Activated gamma-delta T cell (primary cell): ENCODE data around the gene VSTM4.

Source experiments
- DNase-seq: peaks from one replicate; lab custom pipeline; 2025; lab: John Stamatoyannopoulos, UW

Gene VSTM4

DNA sequence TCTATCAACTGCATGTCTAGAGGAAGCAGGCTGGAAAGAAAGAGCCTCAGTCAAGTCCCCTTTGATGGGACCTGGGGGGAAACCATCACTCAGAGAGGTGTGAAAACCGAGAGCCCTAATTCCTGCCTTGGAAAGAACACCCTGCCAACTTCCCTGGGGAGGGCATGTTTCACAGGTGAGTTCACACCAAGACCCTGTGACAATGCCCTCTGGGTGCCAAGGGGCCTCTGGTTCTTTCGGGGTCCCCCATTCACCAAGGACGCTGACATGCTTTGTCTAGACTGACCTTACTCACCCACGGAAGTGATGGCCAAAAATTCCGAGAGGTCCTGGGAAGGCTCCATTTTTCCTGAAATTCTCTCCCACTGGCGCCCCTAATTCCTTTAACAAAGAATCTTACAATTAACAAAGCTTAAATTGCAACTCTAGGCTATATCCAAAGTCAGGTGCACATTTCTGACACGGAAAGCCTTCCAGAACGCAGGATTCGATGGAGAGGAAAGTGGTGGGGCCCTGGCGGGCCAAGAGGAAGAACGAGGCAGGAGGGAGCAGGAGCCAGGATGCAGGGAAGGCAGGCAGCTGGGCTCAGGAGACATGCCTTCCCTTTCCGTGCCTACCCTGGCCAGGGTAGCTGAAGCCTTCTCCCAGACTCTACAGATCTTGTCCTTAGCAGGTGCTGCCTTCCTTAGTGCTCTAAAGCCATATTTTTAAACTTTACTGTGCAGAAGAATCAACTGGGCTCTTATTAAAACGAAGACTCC is 23.7 kb downstream of the VSTM4 start:
- DNase-seq, result no peak

DNA sequence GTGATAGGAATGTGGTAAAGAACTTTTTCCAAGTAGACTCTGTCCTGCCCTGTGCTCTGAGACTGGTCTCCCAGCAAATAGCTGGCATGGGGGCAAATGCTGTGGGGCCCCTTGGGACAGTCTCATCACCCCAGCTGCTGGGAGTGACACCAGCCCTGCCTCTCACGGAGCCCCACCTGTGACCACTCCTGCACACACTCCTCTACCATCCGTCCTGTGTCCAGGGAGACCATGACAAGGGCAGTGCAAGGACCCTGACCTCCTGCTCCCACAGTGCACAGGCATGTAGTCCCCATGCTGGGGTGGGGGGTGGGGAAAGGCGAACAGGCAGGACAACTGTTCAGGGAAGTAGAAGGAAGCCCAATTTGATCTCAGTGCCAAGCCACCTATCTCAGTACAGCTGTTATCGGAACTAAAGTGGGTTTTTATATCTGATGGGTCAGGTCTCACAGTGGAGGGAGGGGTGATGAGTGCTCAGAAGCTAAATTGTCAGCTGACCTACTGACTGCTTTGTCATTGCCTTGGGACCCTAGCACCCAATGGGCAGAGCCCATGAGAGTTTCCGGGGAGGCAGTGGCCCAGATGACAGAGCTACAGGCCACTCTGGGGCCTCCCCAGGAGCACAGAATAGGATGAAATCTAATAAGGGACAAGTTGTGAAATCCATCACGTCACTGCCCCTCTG is 24.5 kb downstream of the VSTM4 start:
- DNase-seq, result no peak

DNA sequence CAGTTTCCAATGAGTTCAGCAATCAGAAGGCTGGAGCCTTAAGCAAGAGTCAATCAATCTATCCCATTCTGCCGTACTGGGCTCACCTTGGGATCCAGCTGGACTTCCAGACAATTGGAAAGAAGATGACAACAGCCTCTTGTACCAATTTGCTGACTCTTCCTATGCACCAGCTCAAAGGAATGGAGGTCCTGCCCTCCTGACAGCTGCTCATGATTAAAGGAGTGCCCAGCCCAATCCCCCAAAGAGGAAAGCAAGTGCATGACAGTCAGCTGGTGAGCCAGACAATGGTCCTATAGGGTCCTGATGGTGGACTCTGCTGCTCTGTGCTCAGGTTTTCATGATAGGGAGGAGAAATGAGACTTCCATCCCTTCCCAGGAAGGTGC is 25.1 kb downstream of the VSTM4 start:
- no peak for DNase-seq

DNA sequence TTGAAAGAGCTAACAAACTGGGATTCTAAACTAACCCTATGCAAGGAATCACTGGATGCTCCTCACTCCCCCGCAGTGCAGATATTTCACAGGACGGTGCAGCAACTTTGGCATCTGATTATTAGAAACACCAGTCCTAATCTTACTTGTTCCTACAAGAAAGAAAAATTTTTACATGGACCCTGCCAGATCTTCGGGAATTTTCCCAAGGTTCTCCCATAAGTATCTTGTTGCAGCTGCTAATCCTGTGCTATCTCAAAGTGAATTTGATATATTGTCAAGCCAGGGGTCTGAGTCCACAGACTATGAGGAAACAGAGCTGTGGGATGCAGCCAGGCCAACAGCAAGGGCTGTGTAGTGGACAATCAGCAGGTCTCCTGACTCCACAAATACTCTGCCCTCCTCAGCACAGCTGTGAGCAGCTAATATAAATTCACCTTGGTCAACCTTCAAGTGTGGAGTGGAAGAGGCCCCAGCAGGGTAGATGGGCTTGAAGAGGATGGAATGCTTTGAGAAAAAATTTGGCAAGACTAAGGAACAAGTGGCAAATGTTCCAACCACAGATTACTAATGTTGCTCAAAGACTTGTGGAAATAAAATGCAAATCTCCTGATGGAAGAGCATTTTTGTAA is 25.6 kb downstream of the VSTM4 start:
- no peak for DNase-seq

DNA sequence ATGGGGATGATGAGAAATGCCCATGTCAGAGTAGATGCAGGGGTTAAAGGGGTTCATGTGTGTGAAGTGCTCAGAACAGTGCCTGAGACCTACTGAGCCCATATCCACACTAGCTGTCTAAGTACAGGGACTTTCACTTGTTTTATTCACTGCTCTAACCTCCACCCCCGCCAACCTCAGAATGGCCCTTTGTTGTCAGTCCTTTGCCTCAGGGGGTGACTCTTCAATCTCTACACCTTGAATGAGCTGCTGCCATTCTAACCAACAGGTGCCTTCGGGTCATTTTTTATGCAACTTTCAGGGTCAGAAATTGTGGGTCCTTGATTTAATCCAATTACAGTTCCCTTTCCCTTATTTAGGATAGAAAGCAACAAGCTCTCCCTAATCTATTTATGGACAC is 26.2 kb downstream of the VSTM4 start:
- no peak for DNase-seq

DNA sequence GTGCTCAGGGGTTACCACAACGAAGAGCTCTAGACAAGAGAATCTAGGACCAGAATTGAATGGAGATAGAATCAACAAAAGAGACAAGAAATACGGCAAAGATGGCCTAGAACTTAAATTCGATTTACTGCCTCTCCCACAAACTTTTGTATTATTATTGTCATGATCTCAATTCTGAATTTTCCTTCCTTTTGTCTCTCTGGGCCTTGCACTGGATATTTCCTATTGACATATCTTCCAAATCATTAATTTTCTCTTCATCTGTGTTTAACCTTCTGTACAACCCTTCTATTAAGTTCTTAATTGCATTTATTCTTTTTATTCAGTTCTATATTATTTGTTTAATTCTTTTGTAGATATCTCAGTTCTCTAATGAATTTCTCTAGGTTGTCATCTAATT is 28.4 kb downstream of the VSTM4 start:
- DNase-seq, result no peak

DNA sequence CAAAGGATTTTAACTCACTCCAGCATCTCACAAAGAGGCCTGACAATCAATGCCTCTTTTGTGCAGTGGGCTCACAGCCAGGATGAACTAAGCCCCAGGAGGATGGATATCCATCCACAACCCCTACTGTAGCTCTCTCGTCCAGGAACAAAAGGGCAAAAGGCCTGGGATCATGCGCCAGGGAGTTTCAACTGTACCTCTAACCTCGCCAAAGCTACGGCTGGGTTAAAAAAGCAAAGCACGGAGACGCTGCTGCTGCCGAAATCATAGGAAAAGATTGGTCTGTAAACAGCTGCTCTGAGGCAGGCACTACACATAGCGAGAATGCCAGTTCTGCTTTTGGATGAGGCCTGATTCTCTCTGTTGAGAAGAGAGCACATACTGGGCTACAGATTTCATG is 32.1 kb downstream of the VSTM4 start:
- no peak for DNase-seq

DNA sequence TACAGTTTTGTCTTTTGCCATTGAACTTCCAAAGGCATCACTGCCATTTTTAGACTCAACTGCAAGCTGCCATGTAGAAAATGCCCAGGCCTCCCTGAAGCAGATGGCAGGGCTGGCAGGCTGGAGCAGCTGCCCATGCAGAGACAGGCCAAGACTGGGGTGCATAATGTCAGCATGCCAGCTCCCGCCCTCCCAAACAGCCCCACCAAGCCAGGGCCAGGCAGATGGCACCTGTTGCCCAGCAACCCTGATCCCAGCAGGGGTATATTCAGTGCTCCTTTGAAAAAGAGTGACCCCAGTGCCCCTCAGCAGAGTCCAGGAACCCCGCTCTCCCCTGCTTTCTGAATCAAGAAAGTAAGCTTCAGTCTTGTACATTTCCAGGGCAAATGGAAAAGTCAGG is 32.6 kb downstream of the VSTM4 start:
- no peak for DNase-seq

DNA sequence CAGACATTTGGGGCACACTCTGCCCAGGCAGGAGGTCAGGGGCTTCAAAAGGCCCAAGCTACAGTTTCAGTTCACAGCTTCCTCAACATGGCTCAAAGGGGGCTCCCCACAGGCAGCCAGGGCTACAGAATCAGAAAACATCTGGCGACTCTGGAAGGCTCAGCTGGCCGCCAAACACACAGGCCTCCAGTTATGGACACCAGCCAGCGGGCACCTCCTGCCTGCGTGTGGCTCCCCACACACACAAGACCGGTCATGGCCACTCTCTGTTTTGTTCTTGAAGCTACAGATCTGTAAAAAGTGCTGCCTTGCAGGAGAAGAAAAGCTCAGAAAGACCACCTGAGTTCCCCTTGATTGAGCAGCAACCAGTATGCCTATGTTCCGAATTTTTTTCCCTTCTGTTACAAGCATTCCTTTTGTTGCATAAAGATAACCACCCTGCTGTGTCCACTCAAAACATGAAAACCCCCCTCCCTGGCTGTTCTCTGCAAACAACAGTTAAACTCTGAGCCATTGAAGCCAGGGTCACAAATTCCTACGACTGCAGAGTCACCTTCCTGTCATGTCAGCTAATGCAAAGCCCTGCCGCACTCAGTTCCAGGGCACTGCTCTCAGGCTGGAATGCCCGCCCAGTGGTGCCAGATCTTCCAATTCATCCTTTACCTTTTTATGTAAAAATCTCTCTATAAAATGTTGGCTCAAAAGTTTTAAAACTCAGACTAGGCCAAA is 33.6 kb downstream of the VSTM4 start:
- DNase-seq, result no peak

DNA sequence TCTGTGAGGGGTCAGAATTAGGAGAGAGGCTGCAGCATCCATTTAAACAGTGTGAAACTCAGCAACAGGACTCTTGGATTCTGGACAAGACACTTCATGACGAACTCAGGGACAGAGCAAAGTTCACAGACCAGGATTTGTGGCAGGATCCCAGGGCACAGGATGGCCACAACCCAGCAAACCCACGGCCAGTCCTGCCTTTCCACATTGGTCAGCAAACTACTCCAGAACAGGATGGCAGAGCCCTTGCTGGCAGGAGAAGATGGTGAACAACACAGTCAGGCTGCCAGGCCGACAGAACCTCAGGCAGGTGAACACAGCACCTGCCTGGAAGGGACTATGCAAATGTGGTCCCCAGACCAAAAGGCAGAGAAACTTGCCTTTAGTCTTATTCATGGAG is 34.4 kb downstream of the VSTM4 start:
- no peak for DNase-seq

DNA sequence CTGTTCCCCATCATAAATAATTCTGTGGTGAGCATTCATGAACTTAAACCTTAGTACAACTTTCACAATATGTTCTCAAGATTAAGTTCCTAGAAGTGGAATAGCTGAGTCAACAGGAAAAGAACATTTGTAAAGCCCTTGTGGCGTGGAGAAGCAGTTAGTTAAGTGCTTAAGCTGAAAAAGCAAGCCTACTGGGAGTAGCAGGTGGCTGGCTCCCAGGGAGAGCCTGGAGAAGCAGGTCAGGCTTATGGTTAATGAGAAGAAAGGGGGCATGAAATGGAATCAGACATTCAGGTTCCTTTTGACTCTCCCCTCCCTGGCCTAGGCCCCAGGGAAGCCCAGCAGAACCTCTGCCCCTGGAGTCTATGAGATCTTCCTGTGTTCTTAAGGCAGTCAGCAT is 35.3 kb downstream of the VSTM4 start:
- no peak for DNase-seq

DNA sequence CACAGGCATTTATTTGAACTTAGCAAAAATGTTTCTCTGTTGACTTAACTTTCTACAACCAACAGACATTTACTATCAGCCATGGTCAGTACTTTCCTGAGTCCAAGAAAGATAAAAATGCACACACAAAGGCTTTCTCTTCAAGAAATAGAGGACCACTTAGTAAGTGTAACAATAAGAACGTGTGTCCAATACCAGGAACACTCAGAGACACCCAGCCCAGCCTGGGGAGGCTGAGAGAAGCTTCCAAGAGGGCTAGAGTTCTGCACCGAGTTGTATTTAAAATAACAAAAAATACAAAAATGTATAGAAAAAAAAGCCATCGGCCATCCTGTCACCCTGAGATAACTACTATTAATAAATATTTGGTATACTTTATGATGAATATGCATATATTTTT is 35.8 kb downstream of the VSTM4 start:
- no peak for DNase-seq

DNA sequence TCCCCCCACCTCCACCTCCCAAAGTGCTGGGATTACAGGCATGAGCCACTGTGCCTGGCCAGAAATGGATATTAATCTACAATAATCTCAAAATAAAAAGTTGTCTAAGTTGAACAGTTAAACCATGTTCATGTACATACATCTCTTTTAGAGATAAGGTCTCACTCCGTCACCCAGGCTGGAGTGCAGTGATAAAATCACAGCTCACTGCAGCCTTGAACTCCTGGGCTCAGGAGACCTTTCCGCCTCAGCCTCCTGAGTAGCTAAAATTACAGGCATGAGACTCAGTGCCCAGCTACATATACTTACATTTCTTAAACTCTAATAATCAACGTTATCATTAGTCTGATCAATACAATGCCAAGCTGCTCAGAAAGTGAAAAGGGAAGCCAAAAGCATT is 36.2 kb downstream of the VSTM4 start:
- DNase-seq, result no peak

DNA sequence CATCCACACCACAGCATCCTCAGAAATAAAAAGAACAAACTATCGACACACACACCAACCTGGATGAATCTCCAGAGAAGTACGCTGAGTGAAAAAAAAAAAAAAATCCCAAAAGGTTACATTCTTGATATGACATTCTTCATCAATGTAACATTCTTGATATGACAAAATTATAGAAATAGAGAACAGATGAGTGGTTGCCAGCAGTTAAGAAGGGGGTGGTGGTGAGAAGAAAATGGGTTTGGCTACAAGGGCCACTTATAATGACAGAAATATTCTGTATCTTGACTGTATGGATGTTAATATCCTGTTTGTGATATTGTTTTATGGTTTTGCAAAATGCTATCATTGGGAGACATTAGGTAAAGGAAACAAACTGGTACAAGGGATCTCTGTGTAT is 36.9 kb downstream of the VSTM4 start:
- DNase-seq, result no peak

DNA sequence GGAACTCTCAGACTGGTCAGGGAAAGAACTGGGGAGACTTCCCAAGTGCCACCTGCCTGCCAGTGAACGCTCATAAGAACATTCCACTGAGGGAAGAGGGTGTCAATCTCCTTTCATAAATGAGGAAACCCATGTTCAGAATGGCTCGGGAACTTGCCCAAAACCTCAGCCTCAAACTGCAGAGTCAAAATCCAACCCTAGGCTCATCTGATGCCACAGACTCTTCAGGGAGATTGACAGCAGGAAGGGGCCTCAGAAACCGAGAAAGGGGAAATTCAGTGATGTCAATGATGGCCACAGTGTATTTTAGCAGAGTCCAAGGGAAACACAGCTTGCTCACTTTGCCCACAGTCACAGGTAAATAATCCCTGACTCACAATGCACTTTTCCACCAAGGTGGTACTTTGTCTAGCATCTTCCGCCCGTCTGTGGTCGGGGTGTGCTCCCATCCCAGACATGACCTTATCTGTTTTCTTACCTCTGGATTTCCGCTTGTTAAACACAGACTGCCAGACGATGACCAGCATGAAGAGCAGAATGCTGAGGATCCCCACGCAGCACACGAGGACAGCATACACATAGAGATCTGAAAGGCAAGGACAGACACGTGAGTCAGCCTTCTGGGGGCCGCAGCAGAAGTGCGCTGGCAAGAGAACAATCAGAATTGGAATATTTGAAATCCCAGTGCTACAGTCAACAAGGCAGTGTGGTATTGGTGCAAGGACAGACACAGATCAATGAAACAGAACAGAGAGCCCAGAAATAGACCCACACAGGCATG is 38.4 kb downstream of the VSTM4 start:
- DNase-seq, result no peak

DNA sequence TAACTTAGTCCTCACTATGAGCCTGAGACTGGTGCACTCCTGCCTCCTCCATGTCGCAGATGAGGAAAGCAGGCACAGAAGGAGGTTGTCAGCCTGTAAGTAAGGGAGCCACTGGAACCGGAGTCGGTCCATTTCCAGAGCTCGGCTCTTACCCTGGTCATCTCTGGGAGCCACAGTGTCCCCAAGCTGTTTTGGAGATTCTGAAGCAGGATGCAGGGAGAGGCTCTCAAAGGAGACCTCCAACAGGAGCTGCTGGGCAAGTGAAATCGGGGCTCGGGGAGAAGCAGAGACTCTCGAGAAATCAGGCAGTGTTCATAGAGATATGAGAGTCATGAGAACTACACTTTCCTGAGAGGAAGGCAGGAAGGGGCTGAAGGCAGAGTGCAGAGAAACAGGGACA is 39.0 kb downstream of the VSTM4 start:
- no peak for DNase-seq

DNA sequence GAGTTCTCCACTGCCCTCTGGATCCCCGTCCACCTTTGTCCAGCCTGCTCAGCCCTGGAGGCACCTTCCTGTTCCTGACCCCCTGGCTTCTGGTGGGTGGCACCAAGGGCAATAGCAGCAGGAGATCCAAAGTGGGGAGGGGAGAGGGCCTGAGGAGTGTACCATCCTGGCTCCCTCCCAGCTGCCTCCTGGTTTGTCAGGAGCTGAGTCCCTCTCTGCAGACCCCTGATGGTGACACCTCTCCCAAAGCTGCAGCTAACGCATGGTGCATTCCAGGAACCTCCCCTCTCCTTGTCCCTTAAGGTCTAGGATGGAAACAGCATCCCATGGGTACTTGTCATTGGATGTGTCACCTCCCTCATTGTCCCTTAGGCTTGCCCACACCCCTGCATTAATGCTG is 39.6 kb downstream of the VSTM4 start:
- DNase-seq, result no peak

DNA sequence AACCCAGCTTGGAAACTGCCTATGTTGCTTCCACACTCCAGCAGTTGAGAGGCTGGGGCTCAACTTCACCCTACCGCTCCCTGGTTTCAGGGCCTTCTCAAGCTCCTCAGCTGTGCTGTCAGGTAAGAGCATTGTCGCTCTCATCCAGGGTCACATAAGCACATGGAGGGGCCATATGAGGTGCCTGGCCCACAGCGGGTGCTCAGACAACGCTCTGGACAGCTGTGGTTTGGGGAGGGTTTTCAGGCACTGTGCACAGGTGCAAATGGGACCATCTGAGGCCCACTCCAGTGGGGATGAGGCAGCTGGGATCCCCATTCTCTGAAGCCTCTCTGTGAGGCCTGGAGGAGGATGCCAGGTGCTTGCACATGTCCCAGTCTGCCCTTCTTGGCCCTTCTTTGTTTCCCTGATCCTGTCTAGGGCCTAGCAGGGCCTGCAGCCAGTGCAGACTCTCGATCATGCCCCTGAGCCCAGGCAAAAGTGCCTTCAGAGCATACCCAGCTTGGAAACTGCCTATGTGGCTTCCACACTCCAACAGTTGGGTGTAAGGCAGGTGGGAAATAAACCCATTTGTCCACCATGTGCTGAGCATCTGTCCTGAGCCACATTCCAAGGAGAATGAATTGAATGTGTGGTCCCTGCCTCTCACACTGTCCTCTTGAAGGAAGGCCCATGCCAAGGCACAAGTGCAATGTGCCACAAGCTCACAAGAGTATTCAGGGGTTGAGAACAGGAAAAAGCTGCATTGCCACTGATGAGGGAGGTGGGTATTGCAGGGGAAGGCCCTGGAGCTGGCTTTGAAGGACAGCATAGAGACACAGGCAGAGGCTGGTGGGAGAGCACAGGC is 40.3 kb downstream of the VSTM4 start:
- DNase-seq, result no peak

DNA sequence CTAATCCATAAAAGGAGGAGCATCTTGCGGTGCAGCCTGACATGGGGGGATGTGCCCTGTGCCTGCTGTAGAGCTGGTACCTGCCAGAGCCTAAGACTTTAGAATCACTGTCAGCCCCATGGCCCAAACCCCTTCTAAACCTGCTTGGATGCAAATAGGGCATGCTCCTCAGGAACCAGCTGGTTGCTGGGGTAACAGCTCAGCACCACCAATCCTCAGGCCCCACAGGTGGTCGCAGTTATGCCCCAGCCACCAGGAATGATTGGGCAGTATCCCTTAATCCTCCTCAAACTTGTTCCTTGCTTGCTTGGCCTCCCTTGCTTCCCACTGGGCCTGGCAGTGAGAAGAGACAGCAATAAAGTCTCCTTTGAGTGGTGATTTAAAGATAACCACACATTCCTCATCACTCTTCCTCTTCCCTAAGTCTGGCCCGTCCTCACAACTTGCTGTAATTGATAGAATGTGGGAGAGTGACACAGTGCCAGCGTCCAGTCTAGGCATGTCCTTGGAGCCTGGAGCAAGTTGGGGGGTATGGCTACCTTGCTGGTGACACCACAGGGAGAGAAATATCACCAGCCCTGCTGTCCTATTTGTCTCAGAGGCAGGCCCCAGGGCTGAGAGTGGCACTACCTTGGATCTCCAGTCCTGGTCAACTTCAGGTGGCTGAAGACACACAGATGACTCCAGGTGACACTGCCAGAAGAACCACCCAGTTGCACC is 43.0 kb downstream of the VSTM4 start:
- DNase-seq, result no peak

DNA sequence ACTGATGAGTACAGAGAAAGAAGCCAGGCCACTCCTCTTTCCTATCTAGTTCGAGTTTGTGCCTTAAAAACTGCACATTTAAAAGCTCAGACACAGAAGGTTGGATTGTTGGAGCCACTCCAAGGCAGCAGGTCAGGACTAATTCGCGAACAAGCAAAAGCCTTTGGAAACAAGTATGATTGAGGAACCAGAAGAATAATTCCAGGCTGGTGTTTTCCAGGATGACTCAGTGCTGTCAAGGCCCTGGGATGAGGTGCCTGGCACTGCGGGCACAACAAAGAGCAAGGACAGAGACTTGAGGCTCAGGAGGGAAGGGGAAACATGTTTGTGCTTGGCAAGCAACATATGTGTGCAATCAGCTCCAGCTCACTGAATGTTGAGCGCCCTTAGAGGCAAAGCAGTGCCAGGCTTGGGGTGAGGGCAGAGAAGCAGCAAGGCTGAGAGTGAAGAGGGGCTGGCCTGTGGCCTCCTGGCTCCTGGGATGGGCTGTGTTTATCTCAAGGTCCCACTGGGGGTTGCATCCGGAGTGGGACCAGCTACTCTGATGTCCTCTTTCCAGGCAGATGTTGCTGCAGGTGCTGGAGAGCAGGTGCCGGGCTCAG is 44.1 kb downstream of the VSTM4 start:
- no peak for DNase-seq
